HepG2 (cell line): ENCODE data around the gene DDX24. TPM values are rescaled to one million over a fixed set of nuclear protein-coding genes. Genes with fewer than 3 reads are reported as not detected.
A peak's percentile ranks its signal among the peaks of the same experiment; 100 is the strongest.

Experiments used
- ETV6 ChIP-seq: sonication (generic); formaldehyde crosslinking; conservative IDR thresholded peaks from 2 replicates; pipeline ENCODE4 v1.4.0; 2020; ENCODE audit warnings: missing genetic modification reagents
- FOXJ3 ChIP-seq: sonication (generic); formaldehyde crosslinking; IDR thresholded peaks from 2 replicates; pipeline ENCODE4 v1.4.0; 2020; ENCODE audit warnings: missing genetic modification reagents, mild to moderate bottlenecking, borderline replicate concordance
- HCFC1 ChIP-seq: fragments of 150-350 bp; IDR thresholded peaks from 2 replicates; pipeline ENCODE4 v1.6.1; 2014; ENCODE audit warnings: low read depth, low read length
- HNF4A ChIP-seq: sonication (generic); formaldehyde crosslinking; IDR thresholded peaks from 2 replicates; pipeline ENCODE4 v1.4.0; 2020; ENCODE audit warnings: missing genetic modification reagents
- HOXD1 ChIP-seq: sonication (generic); formaldehyde crosslinking; IDR thresholded peaks from 2 replicates; pipeline ENCODE4 v1.5.0; 2020; ENCODE audit warnings: missing genetic modification reagents
- MTF1 ChIP-seq: sonication (generic); formaldehyde crosslinking; IDR thresholded peaks from 2 replicates; pipeline ENCODE4 v1.5.0; 2020; ENCODE audit warnings: missing genetic modification reagents
- PAF1 ChIP-seq: IDR thresholded peaks from 2 replicates; pipeline ENCODE4 v1.6.1; 2016; ENCODE audit warnings: missing genetic modification reagents, missing compliant biosample characterization
- SMAD1 ChIP-seq: sonication (generic); formaldehyde crosslinking; IDR thresholded peaks from 2 replicates; pipeline ENCODE4 v1.4.0; 2020; ENCODE audit warnings: missing genetic modification reagents, low read depth, mild to moderate bottlenecking, borderline replicate concordance
- ZBTB7B ChIP-seq: sonication (generic); formaldehyde crosslinking; IDR thresholded peaks from 2 replicates; pipeline ENCODE4 v1.4.0; 2020; ENCODE audit warnings: missing genetic modification reagents
- ZNF180 ChIP-seq: sonication (generic); formaldehyde crosslinking; IDR thresholded peaks from 2 replicates; pipeline ENCODE4 v1.4.0; 2020; ENCODE audit warnings: low read depth, missing genetic modification reagents, borderline replicate concordance
- ZNF317 ChIP-seq: sonication (generic); formaldehyde crosslinking; IDR thresholded peaks from 2 replicates; pipeline ENCODE4 v1.5.0; 2020; ENCODE audit warnings: mild to moderate bottlenecking, missing genetic modification reagents
- ZNF367 ChIP-seq: sonication (generic); formaldehyde crosslinking; IDR thresholded peaks from 2 replicates; pipeline ENCODE4 v1.4.0; 2020; ENCODE audit warnings: missing genetic modification reagents, borderline replicate concordance
- ZNF501 ChIP-seq: sonication (generic); formaldehyde crosslinking; IDR thresholded peaks from 2 replicates; pipeline ENCODE4 v1.5.1; 2020; ENCODE audit warnings: mild to moderate bottlenecking, moderate library complexity, missing genetic modification reagents
- ZNF839 ChIP-seq: sonication (generic); formaldehyde crosslinking; IDR thresholded peaks from 2 replicates; pipeline ENCODE4 v1.4.0; 2020; ENCODE audit warnings: missing genetic modification reagents, mild to moderate bottlenecking, borderline replicate concordance
- polyA plus RNA-seq, 8 experiments: library from polyadenylated mRNA; depleted of rRNA in 3 of 8; stranded (reverse) in 7 of 8; unstranded in 1 of 8; fragments of >200 nt; fragmentation: Illumina TruSeq in 4 of 8; extraction: Trizol in 4 of 8; gene quantifications; 2 replicates each; pipeline versions ENCODE4 v1.2.1 to v1.2.3, GENCODE V29; 2011 to 2016; ENCODE audit warnings: low read depth in 4 of 8, missing spikeins in 1 of 8, mixed read lengths in 1 of 8; ENCODE audit not compliant: insufficient read depth in 1 of 8
- total RNA-seq, 5 experiments: library from RNA; depleted of rRNA; stranded (reverse); fragments of >200 nt; fragmentation: Illumina TruSeq; extraction: Trizol; gene quantifications; 2 replicates each; pipeline ENCODE4 v1.2.3, GENCODE V29; 2016; ENCODE audit warnings: low read depth in 1 of 5
- TF ChIP-seq, protein P1 (sequence below): sonication (generic); formaldehyde crosslinking; IDR thresholded peaks from 2 replicates; pipeline ENCODE4 v1.4.0; 2020; ENCODE audit warnings: missing genetic modification reagents
- TF ChIP-seq, protein P2 (sequence below): sonication (generic); formaldehyde crosslinking; IDR thresholded peaks from 2 replicates; pipeline ENCODE4 v1.5.0; 2020; ENCODE audit warnings: mild to moderate bottlenecking, missing genetic modification reagents, borderline replicate concordance
- TF ChIP-seq, protein P3 (sequence below): sonication (generic); formaldehyde crosslinking; IDR thresholded peaks from 2 replicates; pipeline ENCODE4 v1.4.0; 2020; ENCODE audit warnings: mild to moderate bottlenecking, low read depth, missing genetic modification reagents
- TF ChIP-seq, protein P4 (sequence below): IDR thresholded peaks from 2 replicates; pipeline ENCODE4 v1.6.1; 2012; ENCODE audit warnings: low read length, improper control_type of control experiment

The DDX24 gene
- total and polyA plus RNA-seq, 2 of the 13 experiments (the other 11 are each of a cell fraction or from before 2014, with no cell fraction given): 67.3 to 149 TPM

DNA sequence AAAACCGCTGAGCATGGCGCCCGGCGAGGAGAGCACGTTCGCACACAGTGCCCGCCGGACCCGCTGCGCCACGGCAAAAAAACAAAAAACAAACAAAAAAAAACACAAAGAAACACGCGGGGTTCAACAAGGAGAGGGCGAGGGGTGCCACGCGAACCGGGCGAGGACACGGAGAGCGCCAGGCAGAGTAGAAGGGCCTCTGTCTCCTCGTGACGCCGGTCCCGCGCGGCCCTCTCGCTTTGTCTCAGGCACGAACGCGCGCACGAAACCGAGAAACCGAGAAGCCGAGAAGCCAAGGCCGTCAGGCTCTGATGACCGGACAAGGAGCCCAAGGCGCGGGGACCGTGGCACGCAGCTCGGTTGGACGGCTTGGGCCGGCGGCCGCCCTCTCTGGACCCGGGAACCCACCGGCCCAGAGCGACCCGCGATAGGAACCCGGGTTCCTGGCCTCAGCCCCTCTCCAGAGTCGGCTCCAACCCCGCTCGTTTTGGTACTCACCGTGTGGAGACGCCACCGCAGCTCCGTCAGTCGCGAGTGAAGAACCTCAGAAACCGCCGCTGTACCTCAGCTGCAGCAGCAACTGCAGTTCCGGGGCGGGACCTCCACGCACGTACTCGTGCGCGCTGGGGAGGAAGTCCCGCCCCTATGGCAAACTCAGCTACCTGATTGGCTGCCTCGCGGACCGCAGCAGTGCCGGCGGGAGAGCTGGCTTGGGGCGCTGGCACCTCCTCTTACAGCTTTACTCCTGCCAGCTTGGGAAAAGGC is at the start of gene DDX24, which contains the start of gene IFI27L1 (continued):
- TF ChIP-seq HNF4A (CRISPR knock-in tag): no peak
- no peak for TF ChIP-seq SMAD1 (CRISPR knock-in tag)
- no peak for TF ChIP-seq ZNF180 (CRISPR knock-in tag)
- TF ChIP-seq, protein P1, sequence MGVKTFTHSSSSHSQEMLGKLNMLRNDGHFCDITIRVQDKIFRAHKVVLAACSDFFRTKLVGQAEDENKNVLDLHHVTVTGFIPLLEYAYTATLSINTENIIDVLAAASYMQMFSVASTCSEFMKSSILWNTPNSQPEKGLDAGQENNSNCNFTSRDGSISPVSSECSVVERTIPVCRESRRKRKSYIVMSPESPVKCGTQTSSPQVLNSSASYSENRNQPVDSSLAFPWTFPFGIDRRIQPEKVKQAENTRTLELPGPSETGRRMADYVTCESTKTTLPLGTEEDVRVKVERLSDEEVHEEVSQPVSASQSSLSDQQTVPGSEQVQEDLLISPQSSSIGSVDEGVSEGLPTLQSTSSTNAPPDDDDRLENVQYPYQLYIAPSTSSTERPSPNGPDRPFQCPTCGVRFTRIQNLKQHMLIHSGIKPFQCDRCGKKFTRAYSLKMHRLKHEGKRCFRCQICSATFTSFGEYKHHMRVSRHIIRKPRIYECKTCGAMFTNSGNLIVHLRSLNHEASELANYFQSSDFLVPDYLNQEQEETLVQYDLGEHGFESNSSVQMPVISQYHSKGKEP: no peak
- TF ChIP-seq MTF1 (CRISPR knock-in tag): no peak; the same call in 1 of the 2 replicates
- TF ChIP-seq ZNF839 (CRISPR knock-in tag): no peak
- 0 out of 2 replicates have a peak, but pooled peaks have one; percentile 8 for TF ChIP-seq ZBTB7B
- TF ChIP-seq, protein P2, sequence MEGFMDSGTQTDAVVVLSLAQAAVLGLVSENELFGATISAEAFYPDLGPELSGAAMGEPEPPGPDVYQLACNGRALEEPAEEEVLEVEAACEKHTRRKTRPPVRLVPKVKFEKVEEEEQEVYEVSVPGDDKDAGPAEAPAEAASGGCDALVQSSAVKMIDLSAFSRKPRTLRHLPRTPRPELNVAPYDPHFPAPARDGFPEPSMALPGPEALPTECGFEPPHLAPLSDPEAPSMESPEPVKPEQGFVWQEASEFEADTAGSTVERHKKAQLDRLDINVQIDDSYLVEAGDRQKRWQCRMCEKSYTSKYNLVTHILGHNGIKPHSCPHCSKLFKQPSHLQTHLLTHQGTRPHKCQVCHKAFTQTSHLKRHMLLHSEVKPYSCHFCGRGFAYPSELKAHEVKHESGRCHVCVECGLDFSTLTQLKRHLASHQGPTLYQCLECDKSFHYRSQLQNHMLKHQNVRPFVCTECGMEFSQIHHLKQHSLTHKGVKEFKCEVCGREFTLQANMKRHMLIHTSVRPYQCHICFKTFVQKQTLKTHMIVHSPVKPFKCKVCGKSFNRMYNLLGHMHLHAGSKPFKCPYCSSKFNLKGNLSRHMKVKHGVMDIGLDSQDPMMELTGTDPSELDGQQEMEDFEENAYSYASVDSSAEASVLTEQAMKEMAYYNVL (CRISPR knock-in tag): no peak
- TF ChIP-seq HCFC1: peak; percentile 24; the same call in 1 of the 2 replicates
- TF ChIP-seq ETV6: no peak
- no peak for TF ChIP-seq HOXD1
- TF ChIP-seq ZNF317 (CRISPR knock-in tag): no peak
- TF ChIP-seq, protein P3, sequence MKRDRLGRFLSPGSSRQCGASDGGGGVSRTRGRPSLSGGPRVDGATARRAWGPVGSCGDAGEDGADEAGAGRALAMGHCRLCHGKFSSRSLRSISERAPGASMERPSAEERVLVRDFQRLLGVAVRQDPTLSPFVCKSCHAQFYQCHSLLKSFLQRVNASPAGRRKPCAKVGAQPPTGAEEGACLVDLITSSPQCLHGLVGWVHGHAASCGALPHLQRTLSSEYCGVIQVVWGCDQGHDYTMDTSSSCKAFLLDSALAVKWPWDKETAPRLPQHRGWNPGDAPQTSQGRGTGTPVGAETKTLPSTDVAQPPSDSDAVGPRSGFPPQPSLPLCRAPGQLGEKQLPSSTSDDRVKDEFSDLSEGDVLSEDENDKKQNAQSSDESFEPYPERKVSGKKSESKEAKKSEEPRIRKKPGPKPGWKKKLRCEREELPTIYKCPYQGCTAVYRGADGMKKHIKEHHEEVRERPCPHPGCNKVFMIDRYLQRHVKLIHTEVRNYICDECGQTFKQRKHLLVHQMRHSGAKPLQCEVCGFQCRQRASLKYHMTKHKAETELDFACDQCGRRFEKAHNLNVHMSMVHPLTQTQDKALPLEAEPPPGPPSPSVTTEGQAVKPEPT (CRISPR knock-in tag): peak; percentile 80; the same call in 1 of the 2 replicates
- no peak for TF ChIP-seq ZNF367 (CRISPR knock-in tag)
- TF ChIP-seq, protein P4, sequence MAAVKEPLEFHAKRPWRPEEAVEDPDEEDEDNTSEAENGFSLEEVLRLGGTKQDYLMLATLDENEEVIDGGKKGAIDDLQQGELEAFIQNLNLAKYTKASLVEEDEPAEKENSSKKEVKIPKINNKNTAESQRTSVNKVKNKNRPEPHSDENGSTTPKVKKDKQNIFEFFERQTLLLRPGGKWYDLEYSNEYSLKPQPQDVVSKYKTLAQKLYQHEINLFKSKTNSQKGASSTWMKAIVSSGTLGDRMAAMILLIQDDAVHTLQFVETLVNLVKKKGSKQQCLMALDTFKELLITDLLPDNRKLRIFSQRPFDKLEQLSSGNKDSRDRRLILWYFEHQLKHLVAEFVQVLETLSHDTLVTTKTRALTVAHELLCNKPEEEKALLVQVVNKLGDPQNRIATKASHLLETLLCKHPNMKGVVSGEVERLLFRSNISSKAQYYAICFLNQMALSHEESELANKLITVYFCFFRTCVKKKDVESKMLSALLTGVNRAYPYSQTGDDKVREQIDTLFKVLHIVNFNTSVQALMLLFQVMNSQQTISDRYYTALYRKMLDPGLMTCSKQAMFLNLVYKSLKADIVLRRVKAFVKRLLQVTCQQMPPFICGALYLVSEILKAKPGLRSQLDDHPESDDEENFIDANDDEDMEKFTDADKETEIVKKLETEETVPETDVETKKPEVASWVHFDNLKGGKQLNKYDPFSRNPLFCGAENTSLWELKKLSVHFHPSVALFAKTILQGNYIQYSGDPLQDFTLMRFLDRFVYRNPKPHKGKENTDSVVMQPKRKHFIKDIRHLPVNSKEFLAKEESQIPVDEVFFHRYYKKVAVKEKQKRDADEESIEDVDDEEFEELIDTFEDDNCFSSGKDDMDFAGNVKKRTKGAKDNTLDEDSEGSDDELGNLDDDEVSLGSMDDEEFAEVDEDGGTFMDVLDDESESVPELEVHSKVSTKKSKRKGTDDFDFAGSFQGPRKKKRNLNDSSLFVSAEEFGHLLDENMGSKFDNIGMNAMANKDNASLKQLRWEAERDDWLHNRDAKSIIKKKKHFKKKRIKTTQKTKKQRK: no peak
- TF ChIP-seq FOXJ3 (CRISPR knock-in tag): no peak
- peak; percentile 74; the same call in 1 of the 2 replicates for TF ChIP-seq ZNF501 (CRISPR knock-in tag)
- TF ChIP-seq PAF1 (CRISPR knock-in tag): no peak
